Measurements from ENCODE around the gene TSPYL2. TPM values are rescaled to one million over a fixed set of nuclear protein-coding genes. Genes with fewer than 3 reads are reported as not detected.

Gene TSPYL2
- total RNA-seq, 1 donor from 2014 or later, result 85.9 TPM

DNA sequence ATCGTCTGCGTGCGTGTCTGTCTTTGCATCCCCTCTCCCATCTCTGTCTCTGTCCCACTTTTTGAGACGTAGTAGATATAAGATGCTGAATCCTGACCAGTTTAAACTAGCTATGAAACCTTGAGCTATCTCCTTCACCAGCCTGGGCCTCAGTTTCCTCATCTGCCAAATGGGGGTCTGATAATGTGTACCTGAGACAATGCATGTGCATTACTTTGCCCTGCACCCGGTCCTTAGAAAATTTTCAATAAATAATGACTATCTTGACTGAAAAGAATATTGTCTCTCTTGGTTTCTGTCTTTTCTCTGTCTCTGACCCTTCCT is 12.4 kb downstream of the TSPYL2 start:
- peak overlapping the region; percentile 75 for H3K27ac ChIP-seq
- TF ChIP-seq POLR2AphosphoS5 (IDR thresholded peaks at IDR 0.05; ENCODE audit: insufficient read depth in 1 of 2, low read depth in 1 of 2), result no peak
- TF ChIP-seq, protein P1, sequence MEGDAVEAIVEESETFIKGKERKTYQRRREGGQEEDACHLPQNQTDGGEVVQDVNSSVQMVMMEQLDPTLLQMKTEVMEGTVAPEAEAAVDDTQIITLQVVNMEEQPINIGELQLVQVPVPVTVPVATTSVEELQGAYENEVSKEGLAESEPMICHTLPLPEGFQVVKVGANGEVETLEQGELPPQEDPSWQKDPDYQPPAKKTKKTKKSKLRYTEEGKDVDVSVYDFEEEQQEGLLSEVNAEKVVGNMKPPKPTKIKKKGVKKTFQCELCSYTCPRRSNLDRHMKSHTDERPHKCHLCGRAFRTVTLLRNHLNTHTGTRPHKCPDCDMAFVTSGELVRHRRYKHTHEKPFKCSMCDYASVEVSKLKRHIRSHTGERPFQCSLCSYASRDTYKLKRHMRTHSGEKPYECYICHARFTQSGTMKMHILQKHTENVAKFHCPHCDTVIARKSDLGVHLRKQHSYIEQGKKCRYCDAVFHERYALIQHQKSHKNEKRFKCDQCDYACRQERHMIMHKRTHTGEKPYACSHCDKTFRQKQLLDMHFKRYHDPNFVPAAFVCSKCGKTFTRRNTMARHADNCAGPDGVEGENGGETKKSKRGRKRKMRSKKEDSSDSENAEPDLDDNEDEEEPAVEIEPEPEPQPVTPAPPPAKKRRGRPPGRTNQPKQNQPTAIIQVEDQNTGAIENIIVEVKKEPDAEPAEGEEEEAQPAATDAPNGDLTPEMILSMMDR (IDR thresholded peaks at IDR 0.05), result no peak
- TF ChIP-seq POLR2A (IDR thresholded peaks at IDR 0.05), result no peak
- intact Hi-C loops (cut with DNase I), result loop anchor here (5.0 kb wide), 1 partner anchor 97 kb away; no protein-coding TSS in a partner anchor

GRCh38 chrX:53095796-53096195 is 13.6 kb downstream of the TSPYL2 start:
- intact Hi-C loops (cut with DNase I), result no loop called here
- H3K9me3 ChIP-seq, result no peaks in the 10 kb centered on the region

More for the DNA sequence above, 12.4 kb downstream of the TSPYL2 start:
- no peak for DNase-seq (ENCODE audit: extremely low spot score in 2 of 2)
- H3K36me3 ChIP-seq, result no peaks in the 10 kb centered on the region
- H3K4me1 ChIP-seq, result peaks cover 8% of the 10 kb centered on the region
- no peaks in the 10 kb centered on the region for H3K27me3 ChIP-seq
- peak overlapping the region; percentile 54 to 60 for H3K4me3 ChIP-seq
- H3K9me3 ChIP-seq, result no peaks in the 10 kb centered on the region

DNA sequence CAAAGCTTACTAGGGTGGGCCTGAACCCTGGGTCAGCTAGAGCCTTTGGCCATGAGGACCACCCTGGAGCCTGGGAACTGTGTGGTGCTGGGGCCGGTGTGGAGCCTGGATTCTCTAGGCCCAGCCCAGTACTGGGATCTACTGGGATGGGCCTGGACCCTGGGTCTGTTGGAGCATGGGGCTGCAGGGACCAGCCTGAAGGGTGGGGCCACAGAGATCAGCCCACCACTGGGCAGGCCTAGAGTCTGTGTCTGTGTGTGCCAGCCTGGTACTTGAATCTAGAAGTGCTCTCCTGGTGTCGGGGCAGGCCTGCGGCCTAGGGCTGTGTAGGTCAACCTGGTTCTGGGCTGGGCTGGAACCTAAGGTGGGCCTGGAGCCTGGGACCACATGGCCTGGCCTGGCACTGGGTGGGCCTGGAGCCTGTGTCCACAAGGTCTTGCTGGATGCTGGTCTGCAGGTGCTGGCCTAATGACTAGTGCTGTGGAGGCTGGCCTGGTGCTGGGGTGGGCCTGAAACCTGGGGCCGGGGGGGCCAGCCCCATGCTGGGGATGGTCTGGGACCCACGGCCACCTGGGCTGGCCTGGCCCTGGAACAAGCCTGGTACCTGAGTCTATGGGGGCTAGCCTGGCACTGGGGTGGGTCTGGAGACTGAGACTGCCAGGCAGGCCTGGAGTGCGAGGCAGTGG is 32.8 kb downstream of the TSPYL2 start:
- Histone ChIP-seq H3K27me3 (no peaks in the 10 kb centered on the region), H3K36me3 (no peaks in the 10 kb centered on the region), H3K27ac (peak overlapping the region; percentile 17), H3K4me3 (no peak overlapping the region), H3K9me3 (no peaks in the 10 kb centered on the region), H3K4me1 (no peaks in the 10 kb centered on the region)
- TF ChIP-seq POLR2AphosphoS5 (IDR thresholded peaks at IDR 0.05; ENCODE audit: insufficient read depth in 1 of 2, low read depth in 1 of 2) (no peak), POLR2A (IDR thresholded peaks at IDR 0.05) (no peak)
- TF ChIP-seq, protein P1 (IDR thresholded peaks at IDR 0.05), result no peak
- intact Hi-C loops (cut with DNase I), result no loop called here
- no peak for DNase-seq (ENCODE audit: extremely low spot score in 2 of 2)

More at GRCh38 chrX:53095796-53096195, 13.6 kb downstream of the TSPYL2 start:
- Histone ChIP-seq H3K36me3 (no peaks in the 10 kb centered on the region), H3K4me3 (no peak overlapping the region), H3K27me3 (no peaks in the 10 kb centered on the region), H3K4me1 (peaks cover 8% of the 10 kb centered on the region), H3K27ac (no peak overlapping the region)
- no peak for DNase-seq (ENCODE audit: extremely low spot score in 2 of 2)
- TF ChIP-seq POLR2AphosphoS5 (IDR thresholded peaks at IDR 0.05; ENCODE audit: insufficient read depth in 1 of 2, low read depth in 1 of 2), result no peak
- TF ChIP-seq POLR2A (IDR thresholded peaks at IDR 0.05), result no peak
- TF ChIP-seq, protein P1 (IDR thresholded peaks at IDR 0.05), result no peak

DNA sequence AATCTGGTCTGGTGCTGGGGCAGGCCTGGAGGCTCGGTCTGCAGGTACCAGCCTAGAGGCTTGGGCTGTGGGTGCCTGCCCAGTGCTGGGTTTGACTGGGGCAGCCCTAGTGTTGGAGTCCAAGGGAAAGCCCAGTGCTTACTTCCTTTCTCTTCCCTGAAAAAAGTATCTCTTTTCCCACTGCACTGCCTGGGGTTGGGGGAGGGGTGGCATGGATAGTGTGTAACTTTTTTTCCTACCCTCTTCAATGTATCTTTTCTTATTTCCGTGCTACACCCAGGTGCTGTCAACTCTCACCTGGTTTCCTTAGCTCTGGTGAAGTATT is 33.3 kb downstream of the TSPYL2 start:
- Histone ChIP-seq H3K27me3 (no peaks in the 10 kb centered on the region), H3K27ac (peak overlapping the region; percentile 17), H3K4me3 (no peak overlapping the region), H3K36me3 (no peaks in the 10 kb centered on the region), H3K4me1 (no peaks in the 10 kb centered on the region), H3K9me3 (no peaks in the 10 kb centered on the region)
- no peak for DNase-seq (ENCODE audit: extremely low spot score in 2 of 2)
- intact Hi-C loops (cut with DNase I), result no loop called here
- TF ChIP-seq, protein P1 (IDR thresholded peaks at IDR 0.05), result no peak
- TF ChIP-seq POLR2A (IDR thresholded peaks at IDR 0.05) (no peak), POLR2AphosphoS5 (IDR thresholded peaks at IDR 0.05; ENCODE audit: insufficient read depth in 1 of 2, low read depth in 1 of 2) (no peak)

DNA sequence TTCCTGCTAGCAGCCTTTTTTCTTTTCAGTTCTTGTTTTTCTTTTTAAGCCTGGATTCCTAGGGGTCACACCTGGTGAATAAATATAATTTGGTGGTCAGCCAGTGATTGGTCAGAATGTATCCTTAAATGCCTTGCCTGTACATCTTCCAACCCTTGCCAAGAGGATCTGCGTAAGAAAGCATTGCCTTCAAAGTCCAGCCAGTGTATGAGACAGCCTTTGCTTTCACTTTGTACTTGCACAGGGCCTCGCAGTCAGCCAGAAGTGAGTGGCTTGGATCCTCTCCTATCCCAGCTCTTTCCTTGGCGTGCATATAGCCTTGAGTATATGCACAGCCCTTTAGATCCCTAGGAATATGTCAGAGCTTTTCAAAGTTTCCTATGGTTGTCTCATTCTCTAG is 33.9 kb downstream of the TSPYL2 start:
- TF ChIP-seq POLR2A (IDR thresholded peaks at IDR 0.05) (no peak), POLR2AphosphoS5 (IDR thresholded peaks at IDR 0.05; ENCODE audit: insufficient read depth in 1 of 2, low read depth in 1 of 2) (no peak)
- TF ChIP-seq, protein P1 (IDR thresholded peaks at IDR 0.05), result no peak
- Histone ChIP-seq H3K4me3 (no peak overlapping the region), H3K27ac (no peak overlapping the region)

More for the DNA sequence above, 33.9 kb downstream of the TSPYL2 start:
- Histone ChIP-seq H3K27me3 (no peaks in the 10 kb centered on the region), H3K36me3 (no peaks in the 10 kb centered on the region), H3K4me1 (no peaks in the 10 kb centered on the region), H3K9me3 (no peaks in the 10 kb centered on the region)
- DNase-seq (ENCODE audit: extremely low spot score in 2 of 2), result no peak
- intact Hi-C loops (cut with DNase I), result no loop called here
